ENCODE measurements around the gene PIK3R3.

- TF ChIP-seq CTCF (IDR thresholded peaks at IDR 0.05; ENCODE audit: low read length) = no peak
- TF ChIP-seq EZH2 (IDR thresholded peaks at IDR 0.05; ENCODE audit: borderline replicate concordance, low read length) = no peak
These were observed 35.9 kb downstream of the PIK3R3 start for GRCh38 chr1:46096269-46097148.

All from OCI-LY1 (cell line).